Measurements from ENCODE around the gene THAP7. TPM values are rescaled to one million over a fixed set of nuclear protein-coding genes. Genes with fewer than 3 reads are reported as not detected.

Gene THAP7
- total RNA-seq, 1 donor from 2014 or later, result 17.8 TPM

DNA sequence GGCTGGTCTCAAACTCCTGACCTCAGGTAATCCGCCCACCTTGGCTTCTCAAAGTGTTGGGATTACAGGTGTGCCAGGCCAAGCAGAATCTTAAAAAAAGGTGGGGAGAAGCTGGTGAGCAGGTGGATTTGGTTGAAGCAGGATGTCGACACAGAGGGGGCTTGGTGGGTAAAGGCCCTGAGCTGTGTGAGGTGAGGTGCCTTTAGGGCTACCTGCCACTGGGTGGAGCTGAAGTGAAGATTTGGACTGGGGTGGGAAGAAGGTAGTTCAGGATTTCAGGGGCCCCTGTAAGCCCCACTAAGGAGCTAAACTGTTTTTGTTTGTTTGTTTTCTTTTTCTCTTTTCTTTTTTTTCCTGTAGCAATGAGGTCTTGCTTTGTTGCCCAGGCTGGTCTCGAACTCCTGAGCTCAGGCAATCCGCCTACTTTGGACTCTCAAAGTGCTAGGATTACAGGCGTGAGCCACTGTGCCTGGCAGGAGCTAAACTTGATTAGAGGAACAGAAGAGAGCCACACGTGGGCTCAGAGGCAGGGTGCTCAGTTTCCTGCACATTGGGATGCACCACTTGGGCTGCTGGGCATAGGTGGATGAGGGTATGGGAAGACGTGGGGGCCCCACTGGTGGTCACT, 19.0 kb upstream of the THAP7 start:
- no peaks in the 10 kb centered on the region for H3K9me3 ChIP-seq (replicated peaks)
- H3K27ac ChIP-seq (replicated peaks), result no peak overlapping the region
- no peak for DNase-seq
- intact Hi-C loops (cut with micrococcal nuclease), result no loop called here
- TF ChIP-seq, protein P1, sequence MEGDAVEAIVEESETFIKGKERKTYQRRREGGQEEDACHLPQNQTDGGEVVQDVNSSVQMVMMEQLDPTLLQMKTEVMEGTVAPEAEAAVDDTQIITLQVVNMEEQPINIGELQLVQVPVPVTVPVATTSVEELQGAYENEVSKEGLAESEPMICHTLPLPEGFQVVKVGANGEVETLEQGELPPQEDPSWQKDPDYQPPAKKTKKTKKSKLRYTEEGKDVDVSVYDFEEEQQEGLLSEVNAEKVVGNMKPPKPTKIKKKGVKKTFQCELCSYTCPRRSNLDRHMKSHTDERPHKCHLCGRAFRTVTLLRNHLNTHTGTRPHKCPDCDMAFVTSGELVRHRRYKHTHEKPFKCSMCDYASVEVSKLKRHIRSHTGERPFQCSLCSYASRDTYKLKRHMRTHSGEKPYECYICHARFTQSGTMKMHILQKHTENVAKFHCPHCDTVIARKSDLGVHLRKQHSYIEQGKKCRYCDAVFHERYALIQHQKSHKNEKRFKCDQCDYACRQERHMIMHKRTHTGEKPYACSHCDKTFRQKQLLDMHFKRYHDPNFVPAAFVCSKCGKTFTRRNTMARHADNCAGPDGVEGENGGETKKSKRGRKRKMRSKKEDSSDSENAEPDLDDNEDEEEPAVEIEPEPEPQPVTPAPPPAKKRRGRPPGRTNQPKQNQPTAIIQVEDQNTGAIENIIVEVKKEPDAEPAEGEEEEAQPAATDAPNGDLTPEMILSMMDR (IDR thresholded peaks at IDR 0.05; ENCODE audit: borderline replicate concordance), result peak; percentile 27
- H3K27me3 ChIP-seq (ENCODE audit: low read depth), result no peaks in the 10 kb centered on the region
- H3K4me1 ChIP-seq, result peaks cover 1% of the 10 kb centered on the region
- H3K4me3 ChIP-seq, result no peak overlapping the region
- no peaks in the 10 kb centered on the region for H3K36me3 ChIP-seq

GRCh38 chr22:21018314-21018713, 16.4 kb upstream of the THAP7 start:
- DNase-seq, result no peak
- intact Hi-C loops (cut with micrococcal nuclease), result no loop called here
- no peaks in the 10 kb centered on the region for H3K36me3 ChIP-seq
- no peak overlapping the region for H3K4me3 ChIP-seq
- no peaks in the 10 kb centered on the region for H3K27me3 ChIP-seq (ENCODE audit: low read depth)
- no peaks in the 10 kb centered on the region for H3K9me3 ChIP-seq (replicated peaks)
- peaks cover 26% of the 10 kb centered on the region for H3K4me1 ChIP-seq
- no peak overlapping the region for H3K27ac ChIP-seq (replicated peaks)
- TF ChIP-seq, protein P1 (IDR thresholded peaks at IDR 0.05; ENCODE audit: borderline replicate concordance), result no peak

GRCh38 chr22:21016644-21017420, 14.9 kb upstream of the THAP7 start:
- Histone ChIP-seq H3K4me1 (peaks cover 26% of the 10 kb centered on the region), H3K4me3 (no peak overlapping the region), H3K9me3 (replicated peaks) (no peaks in the 10 kb centered on the region), H3K27me3 (ENCODE audit: low read depth) (no peaks in the 10 kb centered on the region), H3K27ac (replicated peaks) (no peak overlapping the region), H3K36me3 (no peaks in the 10 kb centered on the region)
- DNase-seq, result no peak
- intact Hi-C loops (cut with micrococcal nuclease), result no loop called here
- TF ChIP-seq, protein P1 (IDR thresholded peaks at IDR 0.05; ENCODE audit: borderline replicate concordance), result no peak

DNA sequence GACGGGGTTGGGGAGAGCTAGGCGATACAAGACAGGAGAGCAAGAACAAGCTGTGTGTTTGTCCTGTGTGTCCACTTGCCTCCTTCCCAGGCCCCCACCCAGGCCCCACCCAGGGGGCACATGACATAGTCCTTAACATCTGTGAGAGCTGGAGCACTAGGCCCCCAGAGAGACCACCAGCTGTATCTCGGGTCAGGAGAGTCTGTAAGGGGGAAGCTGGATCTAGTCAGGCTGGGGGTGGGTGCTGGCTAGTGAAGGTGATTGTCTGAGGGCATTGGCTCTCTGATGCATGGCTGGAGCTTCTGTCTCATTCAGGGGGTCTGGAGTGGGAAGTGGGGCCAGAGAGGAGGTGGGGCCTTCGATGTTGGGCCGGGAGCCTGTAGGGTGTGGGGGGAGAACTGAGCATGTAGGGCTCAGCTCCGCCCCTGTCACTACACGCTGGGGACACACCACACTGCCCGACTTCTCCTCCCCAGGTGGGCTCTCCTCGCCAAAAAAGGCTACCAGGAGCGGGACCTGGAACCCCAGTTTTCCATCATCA, 13.6 kb upstream of the THAP7 start:
- peak overlapping the region; percentile 81 for H3K27ac ChIP-seq (replicated peaks)
- H3K4me3 ChIP-seq, result peak overlapping the region; percentile 71
- intact Hi-C loops (cut with micrococcal nuclease), result no loop called here

GRCh38 chr22:21014726-21015465, 13.0 kb upstream of the THAP7 start, which contains the start of gene P2RX6:
TSS of gene P2RX6 (plus strand) at chr22:21015165. CDS start at chr22:21015175, 10 bp downstream.
- no peak for DNase-seq
- Histone ChIP-seq H3K4me3 (peak within 1 kb of the TSS; percentile 71), H3K4me1 (peaks cover 26% of the 10 kb centered on the region), H3K9me3 (replicated peaks) (no peaks in the 10 kb centered on the region), H3K27ac (replicated peaks) (peak within 1 kb of the TSS; percentile 81), H3K36me3 (no peaks in the 10 kb centered on the region), H3K27me3 (ENCODE audit: low read depth) (no peaks in the 10 kb centered on the region)
- intact Hi-C loops (cut with micrococcal nuclease), result no loop called here
- TF ChIP-seq, protein P1 (IDR thresholded peaks at IDR 0.05; ENCODE audit: borderline replicate concordance), result no peak

More for the DNA sequence above, 13.6 kb upstream of the THAP7 start:
- no peaks in the 10 kb centered on the region for H3K36me3 ChIP-seq
- DNase-seq, result no peak
- no peaks in the 10 kb centered on the region for H3K27me3 ChIP-seq (ENCODE audit: low read depth)
- no peaks in the 10 kb centered on the region for H3K9me3 ChIP-seq (replicated peaks)
- TF ChIP-seq, protein P1 (IDR thresholded peaks at IDR 0.05; ENCODE audit: borderline replicate concordance), result no peak
- peaks cover 26% of the 10 kb centered on the region for H3K4me1 ChIP-seq
